Right forelimb (tissue), 1 donor: ENCODE results near the gene LMBR1.

ENCODE experiments used
- DNase-seq: peaks from one replicate; pipeline ENCODE4 v3.0.0-alpha.2; 2018

The LMBR1 gene

GRCh38 chr7:156793334-156793733 is 99.6 kb downstream of the LMBR1 start:
- no peak for DNase-seq

GRCh38 chr7:156792611-156793010 is 100.4 kb downstream of the LMBR1 start:
- no peak for DNase-seq

- no peak for DNase-seq
Measured at GRCh38 chr7:156791241-156791640, 101.7 kb downstream of the LMBR1 start.

- no peak for DNase-seq
Measured at GRCh38 chr7:156790264-156790663, 102.7 kb downstream of the LMBR1 start.

GRCh38 chr7:156785998-156786543 is 106.9 kb downstream of the LMBR1 start:
- no peak for DNase-seq

- DNase-seq = no peak
Measured at GRCh38 chr7:156783864-156784263, 109.1 kb downstream of the LMBR1 start.

GRCh38 chr7:156781972-156782371 is 111.0 kb downstream of the LMBR1 start:
- DNase-seq = no peak

GRCh38 chr7:156780724-156781455 is 112.1 kb downstream of the LMBR1 start:
- no peak for DNase-seq

GRCh38 chr7:156778668-156779067 is 114.3 kb downstream of the LMBR1 start:
- DNase-seq = no peak

- DNase-seq = no peak
Measured at GRCh38 chr7:156778201-156778600, 114.8 kb downstream of the LMBR1 start.

- no peak for DNase-seq
Measured at GRCh38 chr7:156777364-156778069, 115.5 kb downstream of the LMBR1 start.

- DNase-seq = no peak
Measured at GRCh38 chr7:156776527-156776926, 116.5 kb downstream of the LMBR1 start.

- no peak for DNase-seq
Measured at GRCh38 chr7:156773966-156774365, 119.0 kb downstream of the LMBR1 start.

GRCh38 chr7:156772725-156773124 is 120.3 kb downstream of the LMBR1 start:
- DNase-seq = no peak

- no peak for DNase-seq
Measured at GRCh38 chr7:156768698-156769472, 124.1 kb downstream of the LMBR1 start.

- no peak for DNase-seq
Measured at GRCh38 chr7:156766666-156767065, 126.3 kb downstream of the LMBR1 start.

GRCh38 chr7:156765901-156766656 is 126.9 kb downstream of the LMBR1 start:
- no peak for DNase-seq

- no peak for DNase-seq
Measured at GRCh38 chr7:156764766-156765165, 128.2 kb downstream of the LMBR1 start.

- DNase-seq = peak; percentile 48
Measured at GRCh38 chr7:156764016-156764669, 128.8 kb downstream of the LMBR1 start.

GRCh38 chr7:156759579-156760202 is 133.3 kb downstream of the LMBR1 start:
- no peak for DNase-seq

- DNase-seq = no peak
Measured at GRCh38 chr7:156759143-156759542, 133.8 kb downstream of the LMBR1 start.

GRCh38 chr7:156754201-156754600 is 138.8 kb downstream of the LMBR1 start:
- DNase-seq = no peak
